WTC11 (cell line): Measurements from ENCODE around the gene GNL2. TPM values are rescaled to one million over a fixed set of nuclear protein-coding genes. Genes with fewer than 3 reads are reported as not detected.

Experiments used
- ATAC-seq: fragments of 200-7000 bp; cut with Tn5 transposase; 2 replicates; pipeline ENCODE4 v1.10.0; 2021; ENCODE audit warnings: mild to moderate bottlenecking, moderate library complexity
- CTCF ChIA-PET: fragments of 300-600 bp; sonication (Branson Sonifier 250); formaldehyde crosslinking; loops from one replicate; lab custom pipeline; 2021; ENCODE audit warnings: antibody characterized with exemption; lab: Charles Lee
- POLR2A ChIA-PET: fragments of 350-600 bp; sonication (Branson Sonifier 250); formaldehyde crosslinking; loops from one replicate; lab custom pipeline; 2021; ENCODE audit warnings: antibody characterized with exemption; lab: Charles Lee
- DNase-seq: peaks from one replicate; pipeline ENCODE4 v3.0.0; 2021; ENCODE audit warnings: low spot score
- H3K27ac Mint-ChIP-seq: 2 replicates; pipeline ENCODE4 v1.8.0; 2021; ENCODE audit warnings: mixed read lengths
- H3K27me3 Mint-ChIP-seq: 2 replicates; pipeline ENCODE4 v1.8.0; 2021; ENCODE audit warnings: low read depth, mild to moderate bottlenecking, moderate library complexity, mixed read lengths
- H3K36me3 Mint-ChIP-seq: 2 replicates; pipeline ENCODE4 v1.8.0; 2021; ENCODE audit warnings: mixed read lengths
- H3K4me1 Mint-ChIP-seq: 2 replicates; pipeline ENCODE4 v1.8.0; 2022; ENCODE audit warnings: mixed read lengths
- H3K4me3 Mint-ChIP-seq: 2 replicates; pipeline ENCODE4 v1.8.0; 2021; ENCODE audit warnings: mild to moderate bottlenecking, moderate library complexity, mixed read lengths
- H3K9me3 Mint-ChIP-seq: 2 replicates; pipeline ENCODE4 v1.8.0; 2021; ENCODE audit warnings: mixed read lengths
- ATF1 ChIP-seq: sonication (generic); formaldehyde crosslinking; IDR thresholded peaks from 2 replicates; pipeline ENCODE4 v1.8.1; 2023; ENCODE audit warnings: mild to moderate bottlenecking, moderate library complexity, missing genetic modification reagents
- CBFB ChIP-seq: sonication (generic); formaldehyde crosslinking; IDR thresholded peaks from 2 replicates; pipeline ENCODE4 v1.8.1; 2022; ENCODE audit warnings: mild to moderate bottlenecking, low read depth, missing genetic modification reagents
- ELF4 ChIP-seq: sonication (generic); formaldehyde crosslinking; IDR thresholded peaks from 2 replicates; pipeline ENCODE4 v1.8.1; 2022; ENCODE audit warnings: low read depth, mild to moderate bottlenecking, moderate library complexity, missing genetic modification reagents
- FOXK1 ChIP-seq: sonication (generic); formaldehyde crosslinking; IDR thresholded peaks from 2 replicates; pipeline ENCODE4 v1.8.0; 2022; ENCODE audit warnings: mild to moderate bottlenecking, moderate library complexity, missing genetic modification reagents
- FOXP1 ChIP-seq: sonication (generic); formaldehyde crosslinking; IDR thresholded peaks from 2 replicates; pipeline ENCODE4 v1.8.0; 2022; ENCODE audit warnings: missing genetic modification reagents, mild to moderate bottlenecking, moderate library complexity, borderline replicate concordance
- GABPB1 ChIP-seq: sonication (generic); formaldehyde crosslinking; IDR thresholded peaks from 2 replicates; pipeline ENCODE4 v1.8.1; 2023; ENCODE audit warnings: mild to moderate bottlenecking, missing genetic modification reagents
- JUN ChIP-seq: sonication (generic); formaldehyde crosslinking; IDR thresholded peaks from 2 replicates; pipeline ENCODE4 v1.8.0; 2023; ENCODE audit warnings: mild to moderate bottlenecking, missing genetic modification reagents
- MYBL2 ChIP-seq: sonication (generic); formaldehyde crosslinking; IDR thresholded peaks from 2 replicates; pipeline ENCODE4 v1.8.1; 2023; ENCODE audit warnings: mild to moderate bottlenecking, moderate library complexity, missing genetic modification reagents
- NFYB ChIP-seq: sonication (generic); formaldehyde crosslinking; conservative IDR thresholded peaks from 2 replicates; pipeline ENCODE4 v1.8.0; 2022; ENCODE audit warnings: low read depth, missing genetic modification reagents
- SMAD3 ChIP-seq: sonication (generic); formaldehyde crosslinking; IDR thresholded peaks from 2 replicates; pipeline ENCODE4 v1.8.0; 2022; ENCODE audit warnings: missing genetic modification reagents, mild to moderate bottlenecking, borderline replicate concordance
- SMAD4 ChIP-seq: sonication (generic); formaldehyde crosslinking; IDR thresholded peaks from 2 replicates; pipeline ENCODE4 v1.8.0; 2022; ENCODE audit warnings: mild to moderate bottlenecking, missing genetic modification reagents
- SOX15 ChIP-seq: fragments of 250-450 bp; sonication (Bioruptor Pico); IDR thresholded peaks from 2 replicates; pipeline ENCODE4 v1.9.0; 2021; ENCODE audit warnings: mild to moderate bottlenecking
- ZBTB21 ChIP-seq: sonication (generic); formaldehyde crosslinking; IDR thresholded peaks from 2 replicates; pipeline ENCODE4 v1.8.1; 2023; ENCODE audit warnings: mild to moderate bottlenecking, missing genetic modification reagents, borderline replicate concordance
- ZNF396 ChIP-seq: fragments of 250-450 bp; sonication (Bioruptor Pico); IDR thresholded peaks from 2 replicates; pipeline ENCODE4 v1.8.0; 2021; ENCODE audit warnings: mild to moderate bottlenecking, moderate library complexity, borderline replicate concordance
- total RNA-seq: library from RNA; stranded (reverse); gene quantifications from 3 replicates; pipeline ENCODE4 v1.2.3, GENCODE V29; 2021
- TF ChIP-seq, protein P1 (sequence below): fragments of 250-450 bp; sonication (Bioruptor Pico); IDR thresholded peaks from 2 replicates; pipeline ENCODE4 v1.9.0; 2021; ENCODE audit warnings: mild to moderate bottlenecking, borderline replicate concordance
- TF ChIP-seq, protein P2 (sequence below): sonication (generic); formaldehyde crosslinking; IDR thresholded peaks from 2 replicates; pipeline ENCODE4 v1.8.0; 2023; ENCODE audit warnings: mild to moderate bottlenecking, missing genetic modification reagents
- TF ChIP-seq, protein P3 (sequence below): sonication (generic); formaldehyde crosslinking; IDR thresholded peaks from 2 replicates; pipeline ENCODE4 v1.8.0; 2023; ENCODE audit warnings: missing genetic modification reagents, mild to moderate bottlenecking, borderline replicate concordance
- TF ChIP-seq, protein P4 (sequence below): sonication (generic); formaldehyde crosslinking; IDR thresholded peaks from 2 replicates; pipeline ENCODE4 v1.8.1; 2023; ENCODE audit warnings: mild to moderate bottlenecking, missing genetic modification reagents, moderate library complexity
- TF ChIP-seq, protein P5 (sequence below): sonication (generic); formaldehyde crosslinking; IDR thresholded peaks from 2 replicates; pipeline ENCODE4 v1.8.1; 2022; ENCODE audit warnings: low read depth, missing genetic modification reagents, borderline replicate concordance
- TF ChIP-seq, protein P6 (sequence below): sonication (generic); formaldehyde crosslinking; IDR thresholded peaks from 2 replicates; pipeline ENCODE4 v1.8.1; 2022; ENCODE audit warnings: low read depth, mild to moderate bottlenecking, moderate library complexity, missing genetic modification reagents, borderline replicate concordance

Gene GNL2
- total RNA-seq, 1 experiment from 2014 or later, result 92.8 TPM

DNA sequence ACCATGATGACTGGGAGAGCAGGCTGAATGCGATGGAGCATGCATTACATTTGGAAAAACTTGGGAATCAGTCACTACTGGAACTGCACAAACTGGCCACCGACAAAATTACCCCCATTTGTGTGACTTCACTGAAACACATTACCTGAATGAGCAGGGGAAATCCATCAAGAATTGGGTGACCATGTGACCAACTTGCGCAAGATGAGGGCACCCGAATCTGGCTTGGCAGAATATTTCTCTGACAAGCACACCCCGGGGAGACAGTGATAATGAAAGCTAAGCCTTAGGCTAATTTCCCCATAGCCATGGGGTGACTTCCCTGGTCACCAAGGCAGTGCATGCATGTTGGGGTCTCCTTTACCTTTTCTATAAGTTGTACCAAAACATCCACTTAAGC, 50.7 kb downstream of the GNL2 start:
- no peak overlapping the region for H3K4me3 Mint-ChIP-seq
- DNase-seq (no peak), ATAC-seq (no peak)
- POLR2A ChIA-PET, result no interaction called here
- H3K36me3 Mint-ChIP-seq, result peaks cover 44% of the 10 kb centered on the region
- CTCF ChIA-PET, result interaction anchor here (0.5 kb wide), 1 partner anchor 35 kb away, joined by 3 read pairs; no protein-coding TSS in a partner anchor
- H3K27ac Mint-ChIP-seq, result no peak overlapping the region
- H3K4me1 Mint-ChIP-seq, result no peaks in the 10 kb centered on the region
- H3K27me3 Mint-ChIP-seq, result no peaks in the 10 kb centered on the region
- no peaks in the 10 kb centered on the region for H3K9me3 Mint-ChIP-seq
- TF ChIP-seq, protein P1, sequence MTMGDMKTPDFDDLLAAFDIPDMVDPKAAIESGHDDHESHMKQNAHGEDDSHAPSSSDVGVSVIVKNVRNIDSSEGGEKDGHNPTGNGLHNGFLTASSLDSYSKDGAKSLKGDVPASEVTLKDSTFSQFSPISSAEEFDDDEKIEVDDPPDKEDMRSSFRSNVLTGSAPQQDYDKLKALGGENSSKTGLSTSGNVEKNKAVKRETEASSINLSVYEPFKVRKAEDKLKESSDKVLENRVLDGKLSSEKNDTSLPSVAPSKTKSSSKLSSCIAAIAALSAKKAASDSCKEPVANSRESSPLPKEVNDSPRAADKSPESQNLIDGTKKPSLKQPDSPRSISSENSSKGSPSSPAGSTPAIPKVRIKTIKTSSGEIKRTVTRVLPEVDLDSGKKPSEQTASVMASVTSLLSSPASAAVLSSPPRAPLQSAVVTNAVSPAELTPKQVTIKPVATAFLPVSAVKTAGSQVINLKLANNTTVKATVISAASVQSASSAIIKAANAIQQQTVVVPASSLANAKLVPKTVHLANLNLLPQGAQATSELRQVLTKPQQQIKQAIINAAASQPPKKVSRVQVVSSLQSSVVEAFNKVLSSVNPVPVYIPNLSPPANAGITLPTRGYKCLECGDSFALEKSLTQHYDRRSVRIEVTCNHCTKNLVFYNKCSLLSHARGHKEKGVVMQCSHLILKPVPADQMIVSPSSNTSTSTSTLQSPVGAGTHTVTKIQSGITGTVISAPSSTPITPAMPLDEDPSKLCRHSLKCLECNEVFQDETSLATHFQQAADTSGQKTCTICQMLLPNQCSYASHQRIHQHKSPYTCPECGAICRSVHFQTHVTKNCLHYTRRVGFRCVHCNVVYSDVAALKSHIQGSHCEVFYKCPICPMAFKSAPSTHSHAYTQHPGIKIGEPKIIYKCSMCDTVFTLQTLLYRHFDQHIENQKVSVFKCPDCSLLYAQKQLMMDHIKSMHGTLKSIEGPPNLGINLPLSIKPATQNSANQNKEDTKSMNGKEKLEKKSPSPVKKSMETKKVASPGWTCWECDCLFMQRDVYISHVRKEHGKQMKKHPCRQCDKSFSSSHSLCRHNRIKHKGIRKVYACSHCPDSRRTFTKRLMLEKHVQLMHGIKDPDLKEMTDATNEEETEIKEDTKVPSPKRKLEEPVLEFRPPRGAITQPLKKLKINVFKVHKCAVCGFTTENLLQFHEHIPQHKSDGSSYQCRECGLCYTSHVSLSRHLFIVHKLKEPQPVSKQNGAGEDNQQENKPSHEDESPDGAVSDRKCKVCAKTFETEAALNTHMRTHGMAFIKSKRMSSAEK, result no peak
- TF ChIP-seq, protein P2, sequence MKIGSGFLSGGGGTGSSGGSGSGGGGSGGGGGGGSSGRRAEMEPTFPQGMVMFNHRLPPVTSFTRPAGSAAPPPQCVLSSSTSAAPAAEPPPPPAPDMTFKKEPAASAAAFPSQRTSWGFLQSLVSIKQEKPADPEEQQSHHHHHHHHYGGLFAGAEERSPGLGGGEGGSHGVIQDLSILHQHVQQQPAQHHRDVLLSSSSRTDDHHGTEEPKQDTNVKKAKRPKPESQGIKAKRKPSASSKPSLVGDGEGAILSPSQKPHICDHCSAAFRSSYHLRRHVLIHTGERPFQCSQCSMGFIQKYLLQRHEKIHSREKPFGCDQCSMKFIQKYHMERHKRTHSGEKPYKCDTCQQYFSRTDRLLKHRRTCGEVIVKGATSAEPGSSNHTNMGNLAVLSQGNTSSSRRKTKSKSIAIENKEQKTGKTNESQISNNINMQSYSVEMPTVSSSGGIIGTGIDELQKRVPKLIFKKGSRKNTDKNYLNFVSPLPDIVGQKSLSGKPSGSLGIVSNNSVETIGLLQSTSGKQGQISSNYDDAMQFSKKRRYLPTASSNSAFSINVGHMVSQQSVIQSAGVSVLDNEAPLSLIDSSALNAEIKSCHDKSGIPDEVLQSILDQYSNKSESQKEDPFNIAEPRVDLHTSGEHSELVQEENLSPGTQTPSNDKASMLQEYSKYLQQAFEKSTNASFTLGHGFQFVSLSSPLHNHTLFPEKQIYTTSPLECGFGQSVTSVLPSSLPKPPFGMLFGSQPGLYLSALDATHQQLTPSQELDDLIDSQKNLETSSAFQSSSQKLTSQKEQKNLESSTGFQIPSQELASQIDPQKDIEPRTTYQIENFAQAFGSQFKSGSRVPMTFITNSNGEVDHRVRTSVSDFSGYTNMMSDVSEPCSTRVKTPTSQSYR, result no peak
- TF ChIP-seq SMAD3 (CRISPR knock-in tag), result no peak
- TF ChIP-seq SMAD4, result no peak
- TF ChIP-seq ATF1 (CRISPR knock-in tag), result no peak
- no peak for TF ChIP-seq ELF4
- TF ChIP-seq, protein P3, sequence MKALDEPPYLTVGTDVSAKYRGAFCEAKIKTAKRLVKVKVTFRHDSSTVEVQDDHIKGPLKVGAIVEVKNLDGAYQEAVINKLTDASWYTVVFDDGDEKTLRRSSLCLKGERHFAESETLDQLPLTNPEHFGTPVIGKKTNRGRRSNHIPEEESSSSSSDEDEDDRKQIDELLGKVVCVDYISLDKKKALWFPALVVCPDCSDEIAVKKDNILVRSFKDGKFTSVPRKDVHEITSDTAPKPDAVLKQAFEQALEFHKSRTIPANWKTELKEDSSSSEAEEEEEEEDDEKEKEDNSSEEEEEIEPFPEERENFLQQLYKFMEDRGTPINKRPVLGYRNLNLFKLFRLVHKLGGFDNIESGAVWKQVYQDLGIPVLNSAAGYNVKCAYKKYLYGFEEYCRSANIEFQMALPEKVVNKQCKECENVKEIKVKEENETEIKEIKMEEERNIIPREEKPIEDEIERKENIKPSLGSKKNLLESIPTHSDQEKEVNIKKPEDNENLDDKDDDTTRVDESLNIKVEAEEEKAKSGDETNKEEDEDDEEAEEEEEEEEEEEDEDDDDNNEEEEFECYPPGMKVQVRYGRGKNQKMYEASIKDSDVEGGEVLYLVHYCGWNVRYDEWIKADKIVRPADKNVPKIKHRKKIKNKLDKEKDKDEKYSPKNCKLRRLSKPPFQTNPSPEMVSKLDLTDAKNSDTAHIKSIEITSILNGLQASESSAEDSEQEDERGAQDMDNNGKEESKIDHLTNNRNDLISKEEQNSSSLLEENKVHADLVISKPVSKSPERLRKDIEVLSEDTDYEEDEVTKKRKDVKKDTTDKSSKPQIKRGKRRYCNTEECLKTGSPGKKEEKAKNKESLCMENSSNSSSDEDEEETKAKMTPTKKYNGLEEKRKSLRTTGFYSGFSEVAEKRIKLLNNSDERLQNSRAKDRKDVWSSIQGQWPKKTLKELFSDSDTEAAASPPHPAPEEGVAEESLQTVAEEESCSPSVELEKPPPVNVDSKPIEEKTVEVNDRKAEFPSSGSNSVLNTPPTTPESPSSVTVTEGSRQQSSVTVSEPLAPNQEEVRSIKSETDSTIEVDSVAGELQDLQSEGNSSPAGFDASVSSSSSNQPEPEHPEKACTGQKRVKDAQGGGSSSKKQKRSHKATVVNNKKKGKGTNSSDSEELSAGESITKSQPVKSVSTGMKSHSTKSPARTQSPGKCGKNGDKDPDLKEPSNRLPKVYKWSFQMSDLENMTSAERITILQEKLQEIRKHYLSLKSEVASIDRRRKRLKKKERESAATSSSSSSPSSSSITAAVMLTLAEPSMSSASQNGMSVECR (CRISPR knock-in tag), result no peak
- no peak for TF ChIP-seq ZNF396
- no peak for TF ChIP-seq FOXP1
- no peak for TF ChIP-seq CBFB (CRISPR knock-in tag)
- no peak for TF ChIP-seq FOXK1 (CRISPR knock-in tag)
- TF ChIP-seq GABPB1 (CRISPR knock-in tag), result no peak
- TF ChIP-seq, protein P4, sequence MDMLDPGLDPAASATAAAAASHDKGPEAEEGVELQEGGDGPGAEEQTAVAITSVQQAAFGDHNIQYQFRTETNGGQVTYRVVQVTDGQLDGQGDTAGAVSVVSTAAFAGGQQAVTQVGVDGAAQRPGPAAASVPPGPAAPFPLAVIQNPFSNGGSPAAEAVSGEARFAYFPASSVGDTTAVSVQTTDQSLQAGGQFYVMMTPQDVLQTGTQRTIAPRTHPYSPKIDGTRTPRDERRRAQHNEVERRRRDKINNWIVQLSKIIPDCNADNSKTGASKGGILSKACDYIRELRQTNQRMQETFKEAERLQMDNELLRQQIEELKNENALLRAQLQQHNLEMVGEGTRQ, result no peak
- no peak for TF ChIP-seq ZBTB21
- TF ChIP-seq NFYB (CRISPR knock-in tag), result no peak
- no peak for TF ChIP-seq MYBL2 (CRISPR knock-in tag)
- no peak for TF ChIP-seq JUN
- TF ChIP-seq, protein P5, sequence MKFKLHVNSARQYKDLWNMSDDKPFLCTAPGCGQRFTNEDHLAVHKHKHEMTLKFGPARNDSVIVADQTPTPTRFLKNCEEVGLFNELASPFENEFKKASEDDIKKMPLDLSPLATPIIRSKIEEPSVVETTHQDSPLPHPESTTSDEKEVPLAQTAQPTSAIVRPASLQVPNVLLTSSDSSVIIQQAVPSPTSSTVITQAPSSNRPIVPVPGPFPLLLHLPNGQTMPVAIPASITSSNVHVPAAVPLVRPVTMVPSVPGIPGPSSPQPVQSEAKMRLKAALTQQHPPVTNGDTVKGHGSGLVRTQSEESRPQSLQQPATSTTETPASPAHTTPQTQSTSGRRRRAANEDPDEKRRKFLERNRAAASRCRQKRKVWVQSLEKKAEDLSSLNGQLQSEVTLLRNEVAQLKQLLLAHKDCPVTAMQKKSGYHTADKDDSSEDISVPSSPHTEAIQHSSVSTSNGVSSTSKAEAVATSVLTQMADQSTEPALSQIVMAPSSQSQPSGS (CRISPR knock-in tag), result no peak
- TF ChIP-seq, protein P6, sequence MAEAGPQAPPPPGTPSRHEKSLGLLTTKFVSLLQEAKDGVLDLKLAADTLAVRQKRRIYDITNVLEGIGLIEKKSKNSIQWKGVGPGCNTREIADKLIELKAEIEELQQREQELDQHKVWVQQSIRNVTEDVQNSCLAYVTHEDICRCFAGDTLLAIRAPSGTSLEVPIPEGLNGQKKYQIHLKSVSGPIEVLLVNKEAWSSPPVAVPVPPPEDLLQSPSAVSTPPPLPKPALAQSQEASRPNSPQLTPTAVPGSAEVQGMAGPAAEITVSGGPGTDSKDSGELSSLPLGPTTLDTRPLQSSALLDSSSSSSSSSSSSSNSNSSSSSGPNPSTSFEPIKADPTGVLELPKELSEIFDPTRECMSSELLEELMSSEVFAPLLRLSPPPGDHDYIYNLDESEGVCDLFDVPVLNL (CRISPR knock-in tag), result no peak
- TF ChIP-seq SOX15 (CRISPR knock-in tag), result no peak
